Measurements from ENCODE around the gene GPC6. TPM values are rescaled to one million over a fixed set of nuclear protein-coding genes. Genes with fewer than 3 reads are reported as not detected.

The GPC6 gene
- total and polyA plus RNA-seq, 2 donors (not counting 3 experiments of a cell fraction or from before 2014, with no cell fraction given), result 0.01 TPM; not detected in 1

DNA sequence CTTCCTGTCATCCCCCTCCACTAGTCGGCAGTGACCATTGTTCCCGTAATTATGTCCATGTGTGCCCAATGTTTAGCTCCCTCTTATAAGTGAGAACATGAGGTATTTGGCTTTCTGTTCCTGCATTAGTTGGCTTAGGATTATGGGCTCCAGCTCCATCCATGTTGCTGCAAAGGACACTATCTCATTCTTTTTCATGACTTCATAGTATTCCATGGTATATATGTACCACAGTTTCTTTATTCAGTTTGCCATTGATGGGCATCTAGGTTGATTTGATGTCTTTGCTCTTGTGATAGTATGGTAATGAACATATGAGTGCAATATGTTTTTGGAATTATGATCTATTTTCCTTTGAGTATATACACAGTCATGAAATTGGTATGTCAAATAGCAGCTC is 730.8 kb downstream of the GPC6 start:
- no peaks in the 10 kb centered on the region for H3K9me3 ChIP-seq (replicated peaks; ENCODE audit: control insufficient read depth, insufficient read depth, low read length)
- no peak for DNase-seq (ENCODE audit: low read depth, low spot score)
- dilution Hi-C loops (cut with MboI; ENCODE audit: extremely low pct_ligation_motif_present, low sequenced_read_pairs), result no loop called here
- no peak for FAIRE-seq
- intact Hi-C loops (cut with micrococcal nuclease), result no loop called here
- no peak overlapping the region for H3K9ac ChIP-seq (replicated peaks; ENCODE audit: extremely low read depth, insufficient read depth, low read length)
- no peak overlapping the region for H3K4me2 ChIP-seq (ENCODE audit: insufficient read depth, low read length)
- TF ChIP-seq GATA2 (IDR thresholded peaks at IDR 0.05; ENCODE audit: insufficient read depth, insufficient read length, low read depth, low read length) (no peak), POLR2A (IDR thresholded peaks at IDR 0.05; ENCODE audit: low read depth, low read length) (no peak), EZH2 (IDR thresholded peaks at IDR 0.05; ENCODE audit: borderline replicate concordance, low read depth, low read length, severe bottlenecking) (no peak)
- no peaks in the 10 kb centered on the region for H3K79me2 ChIP-seq (ENCODE audit: control insufficient read depth, insufficient read depth, low read length)
- POLR2A ChIA-PET, result no interaction called here
- no peaks in the 10 kb centered on the region for H3K9me1 ChIP-seq (replicated peaks; ENCODE audit: control insufficient read depth, extremely low read depth, insufficient read depth, low read length)
- H3K4me1 ChIP-seq (ENCODE audit: control insufficient read depth, extremely low read depth, insufficient read depth, low read length), result no peaks in the 10 kb centered on the region
- H2AFZ ChIP-seq (ENCODE audit: low read depth, low read length), result no peak overlapping the region
- no peak overlapping the region for H3K4me3 ChIP-seq (replicated peaks in 1 of 3; ENCODE audit: insufficient read depth in 1 of 3, low read depth in 1 of 3, low read length in 3 of 3)
- BruUV-seq (replicated peaks), result no TSS peak
- no peak overlapping the region for H3K27ac ChIP-seq (ENCODE audit: insufficient read depth, low read depth, low read length)
- CTCF ChIA-PET, result no interaction called here
- no peaks in the 10 kb centered on the region for H3K36me3 ChIP-seq (ENCODE audit: control insufficient read depth in 2 of 2, extremely low read depth in 1 of 2, insufficient read depth in 2 of 2, low read length in 2 of 2)
- H3K27me3 ChIP-seq (ENCODE audit: control insufficient read depth in 2 of 2, insufficient read depth in 2 of 2, low read length in 2 of 2), result no peaks in the 10 kb centered on the region
- H4K20me1 ChIP-seq (replicated peaks; ENCODE audit: control insufficient read depth, extremely low read depth, insufficient read depth, low read length), result no peaks in the 10 kb centered on the region

DNA sequence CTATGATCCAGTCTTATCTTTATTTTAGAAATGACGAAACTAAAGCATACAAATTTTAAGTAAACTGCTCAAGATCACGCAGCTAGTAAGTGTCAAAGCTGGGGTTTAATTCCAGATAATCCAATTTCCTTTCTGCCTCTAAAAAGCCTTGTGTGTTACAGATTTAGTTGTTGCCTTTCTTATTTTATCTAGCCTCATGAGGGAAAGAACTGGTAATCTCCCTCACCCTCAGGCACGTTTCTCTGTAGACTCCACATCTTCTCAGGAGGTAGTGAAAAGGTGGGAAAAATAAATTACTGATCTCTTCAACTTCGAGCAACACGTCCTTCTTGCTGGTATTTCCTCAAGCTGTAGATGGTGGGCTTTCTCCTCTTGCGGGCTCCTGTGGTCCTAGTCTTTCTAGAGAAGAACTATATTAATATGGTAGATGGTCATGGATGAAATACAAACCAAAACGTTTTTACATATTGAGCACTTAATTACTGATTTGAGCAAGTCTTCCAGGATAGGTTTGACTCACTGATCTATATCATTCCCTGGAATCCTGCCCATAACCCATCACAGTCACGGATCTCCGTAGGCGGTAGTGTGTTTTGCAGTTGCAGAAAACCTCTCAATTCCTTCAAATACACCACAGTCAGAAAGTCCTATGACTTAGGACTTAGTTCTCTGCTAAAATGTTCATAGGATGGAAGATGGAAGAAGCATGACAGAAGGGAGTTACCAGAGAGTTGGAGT is 733.4 kb downstream of the GPC6 start:
- CTCF ChIA-PET, result no interaction called here
- intact Hi-C loops (cut with micrococcal nuclease), result no loop called here
- H4K20me1 ChIP-seq (replicated peaks; ENCODE audit: control insufficient read depth, extremely low read depth, insufficient read depth, low read length), result no peaks in the 10 kb centered on the region

More for the DNA sequence above, 733.4 kb downstream of the GPC6 start:
- POLR2A ChIA-PET, result no interaction called here
- Histone ChIP-seq H3K9me1 (replicated peaks; ENCODE audit: control insufficient read depth, extremely low read depth, insufficient read depth, low read length) (no peaks in the 10 kb centered on the region), H3K9ac (replicated peaks; ENCODE audit: extremely low read depth, insufficient read depth, low read length) (no peak overlapping the region), H3K79me2 (ENCODE audit: control insufficient read depth, insufficient read depth, low read length) (no peaks in the 10 kb centered on the region), H3K9me3 (replicated peaks; ENCODE audit: control insufficient read depth, insufficient read depth, low read length) (no peaks in the 10 kb centered on the region), H3K4me1 (ENCODE audit: control insufficient read depth, extremely low read depth, insufficient read depth, low read length) (no peaks in the 10 kb centered on the region), H2AFZ (ENCODE audit: low read depth, low read length) (no peak overlapping the region), H3K4me2 (ENCODE audit: insufficient read depth, low read length) (no peak overlapping the region), H3K36me3 (ENCODE audit: control insufficient read depth in 2 of 2, extremely low read depth in 1 of 2, insufficient read depth in 2 of 2, low read length in 2 of 2) (no peaks in the 10 kb centered on the region), H3K27ac (ENCODE audit: insufficient read depth, low read depth, low read length) (no peak overlapping the region), H3K4me3 (replicated peaks in 1 of 3; ENCODE audit: insufficient read depth in 1 of 3, low read depth in 1 of 3, low read length in 3 of 3) (no peak overlapping the region), H3K27me3 (ENCODE audit: control insufficient read depth in 2 of 2, insufficient read depth in 2 of 2, low read length in 2 of 2) (no peaks in the 10 kb centered on the region)
- no TSS peak for BruUV-seq (replicated peaks)
- DNase-seq (ENCODE audit: low read depth, low spot score) (no peak), FAIRE-seq (no peak)
- dilution Hi-C loops (cut with MboI; ENCODE audit: extremely low pct_ligation_motif_present, low sequenced_read_pairs), result no loop called here
- TF ChIP-seq POLR2AphosphoS5 (IDR thresholded peaks at IDR 0.05; ENCODE audit: insufficient read depth, low read depth, low read length) (no peak), EZH2 (IDR thresholded peaks at IDR 0.05; ENCODE audit: borderline replicate concordance, low read depth, low read length, severe bottlenecking) (no peak), JUN (IDR thresholded peaks at IDR 0.05; ENCODE audit: borderline replicate concordance, insufficient read depth, insufficient read length, low read depth) (no peak), FOS (IDR thresholded peaks at IDR 0.05; ENCODE audit: borderline replicate concordance, insufficient read depth, low read length) (no peak), MYC (IDR thresholded peaks at IDR 0.05; ENCODE audit: low read depth, low read length) (no peak), GATA2 (IDR thresholded peaks at IDR 0.05; ENCODE audit: insufficient read depth, insufficient read length, low read depth, low read length) (no peak), POLR2A (IDR thresholded peaks at IDR 0.05; ENCODE audit: low read depth, low read length) (no peak)
- TF ChIP-seq, protein P1, sequence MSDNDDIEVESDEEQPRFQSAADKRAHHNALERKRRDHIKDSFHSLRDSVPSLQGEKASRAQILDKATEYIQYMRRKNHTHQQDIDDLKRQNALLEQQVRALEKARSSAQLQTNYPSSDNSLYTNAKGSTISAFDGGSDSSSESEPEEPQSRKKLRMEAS (IDR thresholded peaks at IDR 0.05; ENCODE audit: insufficient read depth, insufficient read length), result no peak
- TF ChIP-seq, protein P2, sequence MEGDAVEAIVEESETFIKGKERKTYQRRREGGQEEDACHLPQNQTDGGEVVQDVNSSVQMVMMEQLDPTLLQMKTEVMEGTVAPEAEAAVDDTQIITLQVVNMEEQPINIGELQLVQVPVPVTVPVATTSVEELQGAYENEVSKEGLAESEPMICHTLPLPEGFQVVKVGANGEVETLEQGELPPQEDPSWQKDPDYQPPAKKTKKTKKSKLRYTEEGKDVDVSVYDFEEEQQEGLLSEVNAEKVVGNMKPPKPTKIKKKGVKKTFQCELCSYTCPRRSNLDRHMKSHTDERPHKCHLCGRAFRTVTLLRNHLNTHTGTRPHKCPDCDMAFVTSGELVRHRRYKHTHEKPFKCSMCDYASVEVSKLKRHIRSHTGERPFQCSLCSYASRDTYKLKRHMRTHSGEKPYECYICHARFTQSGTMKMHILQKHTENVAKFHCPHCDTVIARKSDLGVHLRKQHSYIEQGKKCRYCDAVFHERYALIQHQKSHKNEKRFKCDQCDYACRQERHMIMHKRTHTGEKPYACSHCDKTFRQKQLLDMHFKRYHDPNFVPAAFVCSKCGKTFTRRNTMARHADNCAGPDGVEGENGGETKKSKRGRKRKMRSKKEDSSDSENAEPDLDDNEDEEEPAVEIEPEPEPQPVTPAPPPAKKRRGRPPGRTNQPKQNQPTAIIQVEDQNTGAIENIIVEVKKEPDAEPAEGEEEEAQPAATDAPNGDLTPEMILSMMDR (IDR thresholded peaks at IDR 0.05; ENCODE audit: extremely low read depth in 1 of 2, insufficient read depth in 1 of 2, low read depth in 1 of 2, low read length in 2 of 2), result no peak

All from endothelial cell of umbilical vein (primary cell).